Right kidney (tissue), 9 donors: ENCODE data around the gene PIGQ.

ENCODE experiments used
- DNase-seq: peaks from one replicate; pipeline ENCODE4 v3.0.0-alpha.2; 2016
- long read RNA-seq, 8 donors: transcript quantifications; one replicate each; lab custom pipeline, GENCODE V29; 2026

The PIGQ gene
- long read RNA-seq, donor 1, transcript PIGQ-216 (1 exons, 1,046 nt) = major isoform, 21 of 48 reads
- long read RNA-seq, donor 1, transcript PIGQ-210 (2 exons, 1,775 nt) = minor isoform, 17 of 48 reads
- long read RNA-seq, donor 1, transcript PIGQ-203 (11 exons, 3,006 nt) = minor isoform, 5 of 48 reads
- long read RNA-seq, donor 1, partial matches to known transcripts = 0 of 48 reads
- long read RNA-seq, donor 1, other reads (novel, unspliced or antisense) = 0 of 48 reads
- long read RNA-seq, donor 2, transcript PIGQ-216 (1 exons, 1,046 nt) = major isoform, 10 of 21 reads
- long read RNA-seq, donor 2, partial matches to known transcripts = 0 of 21 reads
- long read RNA-seq, donor 2, other reads (novel, unspliced or antisense) = 0 of 21 reads
- long read RNA-seq, donor 3, transcript PIGQ-210 (2 exons, 1,775 nt) = minor isoform, 6 of 29 reads
- long read RNA-seq, donor 3, transcript PIGQ-216 (1 exons, 1,046 nt) = major isoform, 16 of 29 reads
- long read RNA-seq, donor 3, partial matches to known transcripts = 0 of 29 reads
- long read RNA-seq, donor 3, other reads (novel, unspliced or antisense) = 0 of 29 reads
- long read RNA-seq, donor 4, transcript PIGQ-216 (1 exons, 1,046 nt) = major isoform, 24 of 48 reads
- long read RNA-seq, donor 4, transcript PIGQ-210 (2 exons, 1,775 nt) = minor isoform, 17 of 48 reads
- long read RNA-seq, donor 4, transcript PIGQ-203 (11 exons, 3,006 nt) = minor isoform, 6 of 48 reads
- long read RNA-seq, donor 4, partial matches to known transcripts = 0 of 48 reads
- long read RNA-seq, donor 4, other reads (novel, unspliced or antisense) = 0 of 48 reads
- long read RNA-seq, donor 5, transcript PIGQ-203 (11 exons, 3,006 nt) = minor isoform, 7 of 67 reads
- long read RNA-seq, donor 5, transcript PIGQ-210 (2 exons, 1,775 nt) = major isoform, 30 of 67 reads
- long read RNA-seq, donor 5, transcript PIGQ-216 (1 exons, 1,046 nt) = minor isoform, 20 of 67 reads
- long read RNA-seq, donor 5, partial matches to known transcripts = 6 of 67 reads
- long read RNA-seq, donor 5, other reads (novel, unspliced or antisense) = 0 of 67 reads
- long read RNA-seq, donor 6, transcript PIGQ-216 (1 exons, 1,046 nt) = major isoform, 17 of 32 reads
- long read RNA-seq, donor 6, transcript PIGQ-203 (11 exons, 3,006 nt) = minor isoform, 9 of 32 reads
- long read RNA-seq, donor 6, partial matches to known transcripts = 0 of 32 reads
- long read RNA-seq, donor 6, other reads (novel, unspliced or antisense) = 0 of 32 reads
- long read RNA-seq, donor 7 = 0 reads
- long read RNA-seq, donor 8, transcript PIGQ-201 (10 exons, 2,846 nt) = minor isoform, 5 of 57 reads
- long read RNA-seq, donor 8, transcript PIGQ-203 (11 exons, 3,006 nt) = minor isoform, 9 of 57 reads
- long read RNA-seq, donor 8, transcript PIGQ-210 (2 exons, 1,775 nt) = minor isoform, 17 of 57 reads
- long read RNA-seq, donor 8, transcript PIGQ-216 (1 exons, 1,046 nt) = major isoform, 25 of 57 reads
- long read RNA-seq, donor 8, partial matches to known transcripts = 0 of 57 reads
- long read RNA-seq, donor 8, other reads (novel, unspliced or antisense) = 0 of 57 reads

DNA sequence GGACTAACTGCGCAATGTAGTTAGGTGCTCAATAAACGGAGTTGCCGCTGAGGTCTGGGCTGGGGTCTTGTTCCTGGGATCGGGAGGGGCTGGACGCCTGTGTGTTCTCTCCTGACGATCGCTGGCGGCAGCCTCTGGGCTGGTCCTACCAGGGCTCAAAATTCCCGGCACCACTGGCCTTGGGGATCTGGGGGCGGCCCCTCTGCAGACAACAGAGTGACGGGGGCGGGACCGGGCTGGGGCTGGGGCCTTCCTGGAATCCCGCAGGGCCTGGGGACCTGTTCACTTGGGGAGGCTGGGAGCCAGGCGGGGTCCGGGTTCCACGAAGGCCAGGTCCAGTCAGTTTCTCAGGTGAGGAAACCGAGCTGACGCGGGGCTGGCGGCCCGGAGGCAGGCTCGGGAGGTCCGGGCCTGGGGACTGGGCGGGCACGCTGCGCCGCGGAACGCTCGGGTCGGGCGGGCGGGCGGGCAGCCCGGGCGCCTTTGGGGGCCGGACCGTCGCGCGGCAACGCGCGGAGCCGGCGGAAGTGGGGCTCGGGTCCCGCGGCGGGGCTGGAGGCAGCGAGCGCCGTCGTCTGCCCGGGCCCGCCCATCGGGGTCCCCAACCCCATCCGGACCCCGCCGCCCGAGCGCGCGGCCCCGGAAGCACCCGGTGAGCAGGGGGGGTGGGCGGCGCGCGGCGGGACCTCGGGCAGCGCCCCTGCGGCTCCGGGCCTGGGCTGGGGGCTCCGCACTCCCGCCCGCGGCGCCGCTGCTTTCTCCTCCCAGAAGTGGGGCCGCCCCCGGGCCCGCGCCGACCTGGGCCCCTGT is at the start of gene PIGQ:
Gene PIGQ (plus strand): TSS at position 524 of the 810 bp plus-strand sequence. CDS start 4,107 bp downstream, outside the sequence.
- peak; percentile 81 for DNase-seq

DNA sequence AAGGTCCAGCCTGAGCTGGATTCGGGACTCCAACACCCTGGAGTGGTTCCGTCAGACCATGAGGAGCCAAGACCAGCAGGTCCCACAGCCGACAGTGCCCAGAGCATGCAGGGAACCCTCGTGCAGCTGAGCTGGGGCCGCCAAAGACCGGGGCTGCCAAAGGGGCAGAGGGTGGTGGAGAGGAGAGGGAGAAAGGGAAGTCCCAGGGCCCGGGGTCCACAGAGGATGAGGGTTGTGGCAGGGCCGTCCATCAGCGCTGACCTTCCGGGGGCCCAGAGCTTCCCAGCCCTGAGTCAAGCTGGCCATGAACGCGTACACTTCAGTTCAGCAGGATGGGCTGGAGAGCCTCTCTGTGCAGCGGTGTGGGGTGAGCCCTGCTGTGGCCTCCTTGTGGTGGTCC is 48.9 kb upstream of the PIGQ start:
- no peak for DNase-seq

DNA sequence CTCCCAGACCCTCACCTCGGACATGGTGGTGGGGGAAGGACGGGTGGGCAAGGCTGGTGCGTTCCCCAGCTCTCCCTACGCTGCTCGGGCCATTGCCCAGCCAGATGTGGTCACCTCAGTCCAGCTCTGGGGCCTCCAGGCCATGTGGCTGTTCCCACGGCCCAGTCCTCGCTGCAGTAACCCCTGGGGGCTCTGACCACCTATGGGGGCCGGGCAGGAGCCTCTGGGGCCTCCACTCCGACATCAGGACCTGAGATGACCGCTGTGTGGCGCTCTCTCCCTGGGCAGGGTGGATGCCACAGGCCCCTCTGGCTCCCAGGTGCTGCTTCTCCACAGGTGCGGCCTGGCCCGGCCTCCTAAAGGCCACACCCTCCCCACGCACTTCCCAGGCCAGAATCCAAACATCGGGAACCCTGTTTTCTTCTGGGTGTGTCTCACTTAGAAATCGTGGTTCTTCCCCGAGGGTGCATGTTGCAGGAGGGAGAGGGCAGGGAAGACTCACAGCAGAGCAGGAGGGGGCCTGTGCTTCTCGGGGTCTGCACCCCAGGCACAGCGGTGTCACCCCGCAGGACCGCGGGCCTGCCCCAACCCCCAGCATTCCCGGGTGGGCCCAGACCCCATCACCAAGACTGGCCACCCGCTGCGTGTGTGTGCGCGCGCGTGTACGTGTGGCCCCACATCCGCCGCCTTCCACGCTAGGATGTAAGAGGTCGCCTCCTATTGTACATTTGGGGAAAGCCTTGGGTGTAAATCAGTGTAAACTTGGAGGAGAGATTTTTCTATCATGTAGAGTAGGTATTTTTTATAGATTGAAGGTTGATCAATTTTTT is 48.2 kb upstream of the PIGQ start:
- DNase-seq = no peak

DNA sequence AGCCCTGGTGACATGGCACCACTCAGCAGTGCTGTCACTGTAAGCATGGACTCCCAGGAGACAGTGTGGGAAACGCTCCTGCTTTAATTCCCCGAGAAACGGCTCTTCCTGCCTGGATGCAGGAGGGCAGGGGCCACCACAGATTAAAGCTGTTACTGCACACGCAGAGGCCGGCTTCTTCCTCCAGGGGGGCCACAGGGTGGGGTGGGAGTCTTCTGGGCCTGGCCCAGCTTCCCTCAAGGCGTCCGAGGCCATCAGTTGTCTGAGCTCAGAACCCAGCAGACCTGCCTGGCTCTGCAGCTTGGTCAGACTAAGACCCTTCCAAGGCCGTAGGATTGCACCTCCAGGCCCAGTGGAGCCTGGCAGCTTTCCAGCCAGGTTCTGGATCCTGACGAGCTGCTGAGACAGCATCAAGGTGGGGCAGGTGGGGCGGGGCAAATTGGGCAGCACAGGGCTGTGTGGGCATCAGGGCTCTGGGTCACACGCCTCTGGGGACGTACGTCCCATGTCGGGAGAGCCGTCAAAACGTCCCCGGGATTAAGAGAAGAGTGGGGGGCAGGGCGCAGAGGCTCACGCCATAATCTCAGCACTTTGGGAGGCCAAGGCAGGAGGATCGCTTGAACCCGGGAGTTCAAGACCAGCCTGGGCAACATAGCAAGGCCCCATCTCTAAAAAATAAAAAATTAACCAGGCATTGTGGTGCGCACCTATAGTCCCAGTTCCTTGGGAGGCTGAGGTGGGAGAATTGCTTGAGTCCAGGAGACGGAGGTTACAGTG is 47.3 kb upstream of the PIGQ start:
- no peak for DNase-seq

DNA sequence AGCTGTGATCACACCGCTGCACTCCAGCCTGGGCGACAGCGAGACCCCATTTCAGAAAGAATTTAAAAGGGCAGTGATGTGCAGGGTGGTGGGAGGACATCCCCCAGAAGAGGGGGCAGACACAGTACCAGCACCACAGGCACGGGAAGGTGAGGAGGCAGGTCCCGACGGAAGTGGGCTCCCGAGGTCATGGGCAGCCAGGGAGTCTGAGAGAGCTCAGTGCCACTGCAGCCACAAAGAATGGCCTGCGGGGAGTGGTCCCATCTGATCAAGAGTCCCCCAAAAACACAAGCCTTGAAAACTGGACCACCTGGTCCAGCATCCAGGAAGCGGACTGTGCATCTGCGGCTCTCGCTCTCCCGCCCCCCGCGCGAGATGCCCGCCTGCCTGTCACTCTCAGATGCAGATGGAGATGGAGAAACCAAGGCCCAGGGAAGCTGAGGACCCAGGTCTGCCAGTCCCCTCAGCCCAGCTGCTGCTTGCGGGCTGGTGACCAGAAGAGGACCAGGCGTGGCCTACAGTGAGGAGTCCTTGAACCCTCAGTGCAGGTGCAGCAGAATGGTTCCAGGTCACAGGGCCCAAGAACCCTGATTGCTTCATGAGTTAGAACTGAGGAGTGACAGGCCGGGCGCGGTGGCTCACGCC is 46.5 kb upstream of the PIGQ start:
- DNase-seq = no peak

DNA sequence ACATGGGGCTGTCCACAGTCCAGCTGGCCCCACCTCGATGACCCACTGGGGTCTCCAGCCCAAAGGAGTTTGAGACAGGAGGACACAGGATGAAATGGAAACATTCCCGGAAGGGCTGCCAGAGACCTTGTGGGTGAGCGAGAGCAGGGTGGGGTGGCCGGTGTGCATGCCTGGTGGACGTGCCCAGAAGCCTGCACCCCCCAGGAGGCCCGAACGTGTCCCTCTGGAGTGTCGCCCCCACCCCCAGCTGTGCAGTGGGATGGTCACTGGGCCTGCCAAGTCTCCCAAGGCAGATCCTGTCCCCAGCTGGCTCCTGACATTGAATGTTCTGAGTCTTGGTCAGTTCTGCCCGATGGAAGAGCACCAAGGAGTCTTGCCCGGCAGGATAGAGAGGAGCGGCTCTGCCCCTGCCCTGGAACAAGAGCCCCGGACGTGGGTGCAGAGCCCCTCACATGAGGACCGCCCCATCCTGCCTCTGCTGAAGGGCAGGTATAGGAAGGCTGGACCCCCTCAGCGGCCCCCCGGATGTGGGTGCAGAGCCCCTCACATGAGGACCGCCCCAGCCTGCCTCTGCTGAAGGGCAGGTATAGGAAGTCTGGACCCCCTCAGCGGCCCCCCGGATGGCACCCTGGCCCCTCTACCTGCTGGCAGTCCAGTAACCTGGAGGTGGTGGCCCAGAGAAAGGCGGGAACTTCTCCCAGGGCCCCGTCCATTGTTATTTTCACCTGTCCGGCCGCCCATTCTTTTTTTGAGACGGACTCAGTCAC is 45.3 kb upstream of the PIGQ start:
- DNase-seq = no peak

DNA sequence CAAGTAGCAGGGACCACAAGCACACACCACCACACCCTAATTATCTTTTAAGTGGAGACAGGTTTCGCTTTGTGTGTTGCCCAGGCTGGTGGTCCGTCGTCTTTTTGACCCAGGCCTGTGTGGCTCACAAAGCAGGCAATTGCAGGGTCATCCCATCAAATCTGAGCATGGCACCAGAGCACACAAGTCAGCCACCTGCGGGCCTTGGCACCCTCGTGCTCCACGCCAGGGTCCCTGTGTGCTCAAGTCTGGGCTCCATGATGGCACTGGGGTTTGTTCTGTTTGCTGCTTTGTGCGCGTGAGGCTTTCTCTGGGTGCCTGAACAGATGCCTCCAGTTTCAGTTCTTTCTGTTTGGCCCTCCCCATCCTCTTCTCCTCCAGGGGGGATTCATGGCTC is 44.6 kb upstream of the PIGQ start:
- DNase-seq = no peak

DNA sequence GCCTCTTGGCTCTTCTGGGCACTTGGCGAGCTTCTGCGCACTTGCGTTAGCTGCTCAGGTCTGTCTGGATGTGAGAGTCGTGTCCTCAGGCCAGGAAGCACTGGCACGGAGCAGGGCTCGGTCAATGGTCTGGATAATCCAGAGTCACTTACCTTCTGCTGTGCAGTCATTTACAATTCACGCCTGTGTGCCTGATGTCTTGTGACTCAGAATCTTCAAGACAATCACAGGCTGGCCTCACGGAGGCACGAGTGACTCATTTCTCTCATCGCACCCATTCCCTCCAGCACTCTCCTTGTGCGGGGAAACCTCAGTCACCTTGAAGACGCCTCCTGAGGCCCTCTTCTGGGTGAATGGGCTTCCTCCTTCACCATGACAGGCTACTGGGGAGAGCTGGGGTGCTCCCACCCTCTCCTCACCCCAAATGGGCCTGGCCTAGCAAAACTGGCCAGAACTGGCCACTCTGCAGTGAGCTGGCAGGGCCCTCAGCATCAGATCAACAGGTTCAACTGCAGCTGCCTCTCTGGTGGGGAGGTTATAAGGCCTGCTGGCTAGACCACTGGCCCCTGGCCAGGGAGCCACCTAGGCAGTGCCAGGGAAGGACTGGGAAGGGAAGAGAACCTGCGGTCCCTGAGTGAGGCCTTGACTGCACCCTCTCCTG is 44.1 kb upstream of the PIGQ start:
- no peak for DNase-seq

DNA sequence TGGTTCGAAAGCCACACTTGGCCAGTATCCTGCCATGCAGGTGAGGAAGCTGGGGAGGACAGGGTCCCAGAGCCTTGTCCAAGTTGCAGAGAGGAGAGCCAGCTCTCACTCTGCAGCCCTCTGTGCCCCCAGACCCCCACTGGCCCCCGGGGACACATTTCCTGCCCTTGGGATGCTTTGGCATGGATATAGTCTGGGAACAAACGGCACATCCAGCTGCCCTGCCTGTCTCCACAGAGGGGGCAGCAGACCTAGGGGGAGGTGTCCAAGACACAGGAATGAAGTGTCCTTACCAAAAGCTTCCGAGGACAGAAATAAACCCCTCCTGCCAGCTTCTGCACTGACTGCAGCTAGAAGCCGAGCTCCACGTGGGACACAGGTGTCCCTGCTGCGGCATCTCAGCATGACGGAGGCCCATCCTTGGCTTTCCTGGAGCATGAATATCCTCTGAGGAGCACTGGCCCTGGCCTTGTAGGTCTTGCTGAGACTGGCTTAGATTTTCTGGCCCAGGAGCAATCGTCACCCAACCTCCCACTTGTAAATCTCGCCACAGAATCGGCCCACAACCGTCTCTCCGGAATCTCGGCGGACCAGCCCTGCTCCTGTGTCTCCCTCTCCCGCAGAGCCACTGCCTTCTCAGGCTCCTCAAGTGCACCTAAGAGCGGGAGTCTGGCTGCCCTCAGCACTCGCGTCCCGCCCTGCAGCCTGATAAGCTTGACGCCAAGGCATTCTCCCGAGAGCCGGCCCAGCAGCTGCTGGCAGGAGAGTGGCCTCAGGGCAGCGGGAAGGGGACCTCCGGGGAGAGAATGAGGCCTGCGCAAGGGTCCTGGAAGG is 43.4 kb upstream of the PIGQ start:
- DNase-seq = no peak

DNA sequence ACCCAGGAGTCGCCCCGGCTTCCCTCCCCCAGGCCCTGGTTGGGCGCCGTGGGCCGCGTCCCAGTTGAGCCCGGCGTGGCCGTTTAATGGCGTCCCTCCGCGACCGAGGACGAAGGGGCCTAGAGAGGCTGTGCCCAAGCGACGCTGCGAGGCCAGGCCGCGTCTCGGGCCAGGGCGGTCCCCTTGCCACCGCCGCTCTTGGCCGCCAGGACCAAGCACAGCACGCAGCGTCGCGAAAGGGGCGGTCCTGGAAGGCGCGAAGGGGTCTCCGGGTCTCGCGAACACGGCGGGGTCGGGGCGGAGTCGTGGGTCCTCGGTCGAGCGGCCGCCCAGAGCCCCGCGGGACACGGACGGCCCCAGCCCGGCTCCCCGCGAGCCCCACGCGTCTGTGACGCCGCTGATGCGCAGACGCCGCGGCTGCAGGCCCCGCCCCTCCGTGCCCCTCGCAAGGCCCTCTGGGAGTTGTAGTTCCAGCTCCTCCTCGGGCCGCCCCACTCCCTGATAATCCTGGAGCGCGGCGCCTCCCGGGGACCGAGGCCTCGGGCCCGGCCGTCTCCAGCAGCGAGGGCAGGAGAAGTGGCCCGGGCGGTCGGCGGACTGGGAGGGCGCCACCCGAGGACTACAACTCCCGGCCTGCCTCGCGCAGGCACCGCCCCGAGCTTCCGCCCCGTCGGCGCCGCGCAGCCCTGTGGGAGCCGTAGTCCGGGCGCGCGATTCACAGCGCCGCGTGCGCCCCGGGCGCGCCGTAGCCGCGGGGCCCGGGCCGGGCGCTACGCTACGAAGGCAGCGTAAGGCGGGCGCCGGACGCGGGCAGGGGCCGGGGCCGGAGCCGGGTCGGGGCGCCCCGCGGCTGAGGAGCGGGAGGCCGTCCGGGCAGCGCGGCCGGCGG is 42.5 kb upstream of the PIGQ start, which contains the start of gene CAPN15:
Gene CAPN15 (plus strand): TSS at position 698 of the 889 bp plus-strand sequence. CDS start 19,127 bp downstream, outside the sequence.
- peak; percentile 100 for DNase-seq

DNA sequence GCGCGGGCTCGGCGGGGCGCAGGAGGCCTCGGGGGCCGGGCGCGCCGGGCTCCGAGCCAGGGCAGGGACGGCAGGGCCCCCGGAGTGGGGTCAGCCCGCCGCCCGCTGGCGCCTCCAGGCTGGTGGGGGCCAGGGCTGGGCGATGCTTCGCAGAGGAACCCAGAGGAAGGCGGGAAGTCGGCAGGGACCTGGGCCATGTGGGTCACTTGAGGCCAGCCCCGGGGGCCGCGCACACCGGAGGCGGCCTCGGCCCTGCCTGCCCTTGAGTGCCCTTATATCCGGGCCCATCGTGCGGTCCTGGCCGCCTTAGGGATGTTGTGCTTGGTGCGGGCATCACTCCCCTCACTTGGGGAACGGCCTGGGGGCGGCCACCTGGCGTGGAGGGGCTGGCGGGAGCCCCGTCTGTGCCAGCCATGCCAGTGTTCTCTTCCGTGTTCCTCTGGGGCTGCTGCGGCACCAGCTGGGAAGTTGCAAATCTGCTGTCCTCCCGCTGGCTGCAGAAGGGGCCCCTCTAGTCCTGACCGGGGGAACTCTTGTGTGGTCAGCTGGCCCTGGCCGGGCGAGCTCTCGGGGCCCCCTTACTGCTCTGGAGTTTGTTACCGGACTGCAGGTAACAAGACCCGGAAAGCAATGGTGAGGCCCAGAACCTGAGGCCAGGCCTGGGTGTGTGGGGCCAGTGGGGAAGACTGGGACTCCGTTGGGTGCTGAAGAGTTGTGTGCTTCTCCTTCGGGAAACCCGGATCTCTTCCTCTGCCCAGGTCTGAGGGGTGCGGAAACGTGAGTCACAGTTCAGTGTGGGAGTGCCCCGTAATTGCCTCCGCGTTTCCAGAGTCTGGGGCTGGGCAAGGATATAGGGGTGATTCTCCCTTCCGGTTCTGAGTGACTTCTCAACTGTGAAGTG is 41.4 kb upstream of the PIGQ start:
- peak; percentile 74 for DNase-seq

DNA sequence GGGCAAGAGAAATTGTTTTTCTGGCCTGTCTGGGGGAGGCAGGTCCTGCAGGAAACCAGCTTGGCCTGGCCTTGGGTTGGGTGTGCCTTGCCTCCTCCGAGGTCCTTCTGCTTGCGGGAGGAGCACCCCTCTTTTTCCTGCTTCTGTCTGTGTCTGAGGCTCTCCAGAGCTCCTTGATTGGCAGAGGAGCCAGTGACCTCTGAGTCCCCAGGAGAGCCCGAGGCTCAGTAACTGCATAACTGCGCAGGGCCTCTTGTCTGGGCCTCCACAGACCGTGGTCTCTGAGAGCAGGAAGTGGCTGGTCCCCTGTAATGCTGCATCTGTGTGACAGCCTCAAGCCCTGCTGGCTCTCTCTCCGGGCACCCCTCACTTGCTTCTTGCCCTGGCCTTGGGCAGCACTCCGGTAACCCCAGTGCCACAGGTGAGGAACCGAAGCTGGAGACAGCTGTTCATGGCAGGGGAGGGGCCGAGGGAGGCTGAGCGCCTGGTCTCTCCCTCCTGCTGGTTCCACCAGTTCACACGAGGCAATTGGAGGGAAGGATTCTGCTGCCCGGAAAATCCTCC is 40.7 kb upstream of the PIGQ start:
- DNase-seq = no peak

DNA sequence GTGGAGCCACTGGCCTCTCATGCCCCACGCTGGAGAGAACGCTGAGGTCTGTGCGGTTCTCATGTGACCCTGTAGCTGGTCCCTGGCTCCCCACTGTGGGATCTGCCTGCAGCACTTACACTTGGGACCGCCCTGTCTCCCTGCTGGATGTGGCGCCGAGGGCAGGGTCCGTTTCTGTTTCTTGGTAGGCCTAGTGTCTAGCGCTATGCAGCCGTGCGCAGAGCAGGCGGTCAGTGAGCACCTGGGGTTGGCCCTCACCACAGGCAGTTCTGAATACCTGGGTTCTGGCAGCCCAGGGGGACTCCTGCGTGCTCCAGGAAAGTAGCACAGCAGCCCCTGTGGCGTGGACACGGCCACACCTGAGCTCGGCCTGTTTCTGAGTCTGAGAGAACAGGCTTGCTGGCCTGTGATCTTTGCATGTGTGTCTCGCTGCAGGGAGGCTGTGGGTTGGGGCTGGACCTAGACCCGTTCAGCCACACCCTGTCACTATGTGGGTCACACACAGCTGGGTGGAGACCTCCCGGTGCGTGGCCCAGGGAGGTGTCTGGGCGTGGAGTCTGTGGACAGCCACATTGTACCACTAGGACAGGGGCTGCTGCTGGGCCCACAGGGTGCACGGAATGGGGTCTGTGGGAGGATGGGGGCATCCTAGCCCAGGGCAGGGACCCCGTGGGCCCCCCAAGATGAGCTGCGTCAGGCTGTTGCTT is 39.5 kb upstream of the PIGQ start:
- no peak for DNase-seq
